Measurements from ENCODE around the gene LRRK1. TPM values are rescaled to one million over a fixed set of nuclear protein-coding genes. Genes with fewer than 3 reads are reported as not detected.

Gene LRRK1
- under 1 TPM; 0.20 to 0.60 TPM for total RNA-seq

GRCh38 chr15:100918690-100919480 is at the start of gene LRRK1:
TSS of gene LRRK1 (plus strand) at chr15:100919357. CDS start at chr15:100924633, 5,276 bp downstream.
- intact Hi-C loops (cut with micrococcal nuclease) = loop anchor here (2.0 to 5.0 kb wide), 4 partner anchors 88 to 568 kb away; no protein-coding TSS in a partner anchor
- H3K27me3 Mint-ChIP-seq (ENCODE audit: low read depth) = peaks cover 60% of the 10 kb centered on the region
- H3K4me3 Mint-ChIP-seq = peak within 1 kb of the TSS; percentile 74
- H3K27ac Mint-ChIP-seq = no peak within 1 kb of the TSS
- peak; percentile 22 for DNase-seq
- H3K4me1 Mint-ChIP-seq (ENCODE audit: low read depth) = peaks cover 19% of the 10 kb centered on the region
- CTCF ChIA-PET = interaction anchor here (1.1 to 9.2 kb wide), 9 partner anchors 8 to 102 kb away, joined by 3 to 209 read pairs (median 4); partner anchors contain the start of gene ALDH1A3
- H3K9me3 Mint-ChIP-seq = no peaks in the 10 kb centered on the region
- H3K36me3 Mint-ChIP-seq (ENCODE audit: low read depth) = no peaks in the 10 kb centered on the region

GRCh38 chr15:100873029-100873677 is 46.0 kb upstream of the LRRK1 start:
- peak; percentile 74 for DNase-seq
- CTCF ChIA-PET = interaction anchor here (0.6 to 3.0 kb wide), 24 partner anchors 9 to 523 kb away, joined by 3 to 11 read pairs (median 3); no protein-coding TSS in a partner anchor
- H3K4me1 Mint-ChIP-seq (ENCODE audit: low read depth) = no peaks in the 10 kb centered on the region
- no peak overlapping the region for H3K27ac Mint-ChIP-seq
- H3K27me3 Mint-ChIP-seq (ENCODE audit: low read depth) = peaks cover 26% of the 10 kb centered on the region
- no peaks in the 10 kb centered on the region for H3K36me3 Mint-ChIP-seq (ENCODE audit: low read depth)
- intact Hi-C loops (cut with micrococcal nuclease) = loop anchor here (1.0 to 5.0 kb wide), 3 partner anchors 134 to 523 kb away; no protein-coding TSS in a partner anchor
- H3K9me3 Mint-ChIP-seq = no peaks in the 10 kb centered on the region
- no peak overlapping the region for H3K4me3 Mint-ChIP-seq

- Mint-ChIP-seq H3K9me3 (no peaks in the 10 kb centered on the region), H3K36me3 (ENCODE audit: low read depth) (no peaks in the 10 kb centered on the region)
These were observed 43.7 kb upstream of the LRRK1 start for GRCh38 chr15:100875495-100875894.

GRCh38 chr15:100875976-100876375 is 43.2 kb upstream of the LRRK1 start:
- Mint-ChIP-seq H3K36me3 (ENCODE audit: low read depth) (no peaks in the 10 kb centered on the region), H3K9me3 (no peaks in the 10 kb centered on the region), H3K4me3 (no peak overlapping the region), H3K27ac (no peak overlapping the region), H3K4me1 (ENCODE audit: low read depth) (peaks cover 9% of the 10 kb centered on the region), H3K27me3 (ENCODE audit: low read depth) (peaks cover 41% of the 10 kb centered on the region)
- intact Hi-C loops (cut with micrococcal nuclease) = no loop called here
- CTCF ChIA-PET = interaction anchor here (1.0 to 1.7 kb wide), 4 partner anchors 16 to 249 kb away, joined by 3 to 8 read pairs (median 4); no protein-coding TSS in a partner anchor
- no peak for DNase-seq

More at GRCh38 chr15:100875495-100875894, 43.7 kb upstream of the LRRK1 start:
- peaks cover 6% of the 10 kb centered on the region for H3K4me1 Mint-ChIP-seq (ENCODE audit: low read depth)
- peaks cover 36% of the 10 kb centered on the region for H3K27me3 Mint-ChIP-seq (ENCODE audit: low read depth)
- CTCF ChIA-PET = interaction anchor here (0.7 to 1.7 kb wide), 7 partner anchors 10 to 248 kb away, joined by 3 to 8 read pairs (median 4); no protein-coding TSS in a partner anchor
- H3K4me3 Mint-ChIP-seq = no peak overlapping the region
- DNase-seq = no peak
- H3K27ac Mint-ChIP-seq = no peak overlapping the region
- intact Hi-C loops (cut with micrococcal nuclease) = no loop called here

GRCh38 chr15:100877551-100877950 is 41.6 kb upstream of the LRRK1 start:
- no peaks in the 10 kb centered on the region for H3K36me3 Mint-ChIP-seq (ENCODE audit: low read depth)
- intact Hi-C loops (cut with micrococcal nuclease) = no loop called here
- H3K4me3 Mint-ChIP-seq = no peak overlapping the region
- H3K9me3 Mint-ChIP-seq = no peaks in the 10 kb centered on the region
- CTCF ChIA-PET = interaction anchor here (0.7 to 3.0 kb wide), 4 partner anchors 7 to 528 kb away, joined by 3 to 7 read pairs (median 6); no protein-coding TSS in a partner anchor
- H3K27ac Mint-ChIP-seq = no peak overlapping the region
- peaks cover 9% of the 10 kb centered on the region for H3K4me1 Mint-ChIP-seq (ENCODE audit: low read depth)
- no peak for DNase-seq
- peaks cover 56% of the 10 kb centered on the region for H3K27me3 Mint-ChIP-seq (ENCODE audit: low read depth)

- intact Hi-C loops (cut with micrococcal nuclease) = no loop called here
- peaks cover 61% of the 10 kb centered on the region for H3K27me3 Mint-ChIP-seq (ENCODE audit: low read depth)
- CTCF ChIA-PET = interaction anchor here (0.7 to 3.0 kb wide), 4 partner anchors 8 to 528 kb away, joined by 3 to 7 read pairs (median 6); no protein-coding TSS in a partner anchor
- H3K9me3 Mint-ChIP-seq = no peaks in the 10 kb centered on the region
- no peaks in the 10 kb centered on the region for H3K36me3 Mint-ChIP-seq (ENCODE audit: low read depth)
- DNase-seq = no peak
- H3K4me1 Mint-ChIP-seq (ENCODE audit: low read depth) = peaks cover 9% of the 10 kb centered on the region
- H3K27ac Mint-ChIP-seq = no peak overlapping the region
- H3K4me3 Mint-ChIP-seq = peak overlapping the region; percentile 68
These were observed 41.0 kb upstream of the LRRK1 start for GRCh38 chr15:100878130-100878529.

- no peak for DNase-seq
- intact Hi-C loops (cut with micrococcal nuclease) = no loop called here
- H3K4me1 Mint-ChIP-seq (ENCODE audit: low read depth) = peaks cover 9% of the 10 kb centered on the region
- H3K9me3 Mint-ChIP-seq = no peaks in the 10 kb centered on the region
- H3K36me3 Mint-ChIP-seq (ENCODE audit: low read depth) = no peaks in the 10 kb centered on the region
- H3K27ac Mint-ChIP-seq = no peak overlapping the region
- H3K4me3 Mint-ChIP-seq = peak overlapping the region; percentile 68
- peaks cover 64% of the 10 kb centered on the region for H3K27me3 Mint-ChIP-seq (ENCODE audit: low read depth)
- CTCF ChIA-PET = interaction anchor here (0.9 to 3.0 kb wide), 4 partner anchors 8 to 529 kb away, joined by 3 to 7 read pairs (median 4); no protein-coding TSS in a partner anchor
These were observed 40.5 kb upstream of the LRRK1 start for GRCh38 chr15:100878648-100879047.

GRCh38 chr15:100879061-100879463 is 40.1 kb upstream of the LRRK1 start:
- no peak for DNase-seq
- Mint-ChIP-seq H3K27ac (no peak overlapping the region), H3K9me3 (no peaks in the 10 kb centered on the region), H3K4me3 (no peak overlapping the region), H3K4me1 (ENCODE audit: low read depth) (peaks cover 9% of the 10 kb centered on the region), H3K36me3 (ENCODE audit: low read depth) (no peaks in the 10 kb centered on the region), H3K27me3 (ENCODE audit: low read depth) (peaks cover 68% of the 10 kb centered on the region)
- CTCF ChIA-PET = interaction anchor here (0.9 to 3.0 kb wide), 4 partner anchors 30 to 529 kb away, joined by 3 to 7 read pairs (median 4); no protein-coding TSS in a partner anchor
- intact Hi-C loops (cut with micrococcal nuclease) = no loop called here

- DNase-seq = peak; percentile 22
- no peak within 1 kb of the TSS for H3K27ac Mint-ChIP-seq
- H3K9me3 Mint-ChIP-seq = no peaks in the 10 kb centered on the region
- H3K4me3 Mint-ChIP-seq = peak within 1 kb of the TSS; percentile 68
- peaks cover 63% of the 10 kb centered on the region for H3K27me3 Mint-ChIP-seq (ENCODE audit: low read depth)
- H3K4me1 Mint-ChIP-seq (ENCODE audit: low read depth) = peaks cover 9% of the 10 kb centered on the region
- CTCF ChIA-PET = interaction anchor here (0.9 to 3.0 kb wide), 4 partner anchors 31 to 530 kb away, joined by 3 to 7 read pairs (median 4); no protein-coding TSS in a partner anchor
- H3K36me3 Mint-ChIP-seq (ENCODE audit: low read depth) = no peaks in the 10 kb centered on the region
- intact Hi-C loops (cut with micrococcal nuclease) = no loop called here
These were observed 39.6 kb upstream of the LRRK1 start, which contains the start of gene ALDH1A3 for GRCh38 chr15:100879464-100880138. TSS of gene ALDH1A3 (plus strand) at chr15:100879831. CDS start at chr15:100879908, 77 bp downstream.

- Mint-ChIP-seq H3K27ac (no peak overlapping the region), H3K9me3 (no peaks in the 10 kb centered on the region), H3K4me3 (peak overlapping the region; percentile 50), H3K27me3 (ENCODE audit: low read depth) (peaks cover 64% of the 10 kb centered on the region), H3K4me1 (ENCODE audit: low read depth) (peaks cover 9% of the 10 kb centered on the region), H3K36me3 (ENCODE audit: low read depth) (no peaks in the 10 kb centered on the region)
- CTCF ChIA-PET = interaction anchor here (1.4 to 3.0 kb wide), 2 partner anchors 38 to 530 kb away, joined by 4 to 7 read pairs; no protein-coding TSS in a partner anchor
- intact Hi-C loops (cut with micrococcal nuclease) = no loop called here
- no peak for DNase-seq
These were observed 38.8 kb upstream of the LRRK1 start for GRCh38 chr15:100880139-100880896.

- CTCF ChIA-PET = no interaction called here
- Mint-ChIP-seq H3K27ac (no peak overlapping the region), H3K9me3 (no peaks in the 10 kb centered on the region), H3K27me3 (ENCODE audit: low read depth) (peaks cover 66% of the 10 kb centered on the region), H3K36me3 (ENCODE audit: low read depth) (no peaks in the 10 kb centered on the region), H3K4me1 (ENCODE audit: low read depth) (peaks cover 9% of the 10 kb centered on the region), H3K4me3 (peak overlapping the region; percentile 27)
- intact Hi-C loops (cut with micrococcal nuclease) = no loop called here
- DNase-seq = no peak
These were observed 38.3 kb upstream of the LRRK1 start for GRCh38 chr15:100880897-100881242.
